ENCODE data around the gene ARL14EP. TPM values are rescaled to one million over a fixed set of nuclear protein-coding genes. Genes with fewer than 3 reads are reported as not detected.

The ARL14EP gene
- polyA plus RNA-seq, 6 donors from 2014 or later: 60.4 to 131 (median 92.3) TPM

GRCh38 chr11:30311189-30311588, 11.7 kb upstream of the ARL14EP start:
- ATAC-seq (ENCODE audit: low read depth in 2 of 2): no peak
- Mint-ChIP-seq H3K27me3 (peaks cover 7 to 39% (median 38%) of the 10 kb centered on the region in 3 donors), H3K4me1 (no peaks in the 10 kb centered on the region), H3K9me3 (peaks cover 0 to 14% (median 6%) of the 10 kb centered on the region in 7 donors), H3K36me3 (peaks cover 5 to 7% of the 10 kb centered on the region in 2 donors), H3K4me3 (no peak overlapping the region), H3K27ac (no peak overlapping the region)
- DNase-seq: no peak

GRCh38 chr11:30312243-30312642, 10.7 kb upstream of the ARL14EP start:
- ATAC-seq (ENCODE audit: low read depth in 2 of 2) (no peak), DNase-seq (no peak)

GRCh38 chr11:30313580-30313979, 9.3 kb upstream of the ARL14EP start:
- Mint-ChIP-seq H3K36me3 (peaks cover 5 to 7% of the 10 kb centered on the region in 2 donors), H3K4me3 (no peak overlapping the region), H3K4me1 (no peaks in the 10 kb centered on the region), H3K27ac (no peak overlapping the region), H3K9me3 (peaks cover 0 to 14% (median 6%) of the 10 kb centered on the region in 7 donors), H3K27me3 (peaks cover 7 to 44% (median 35%) of the 10 kb centered on the region in 3 donors)
- DNase-seq: no peak
- no peak for ATAC-seq (ENCODE audit: low read depth in 2 of 2)

More at GRCh38 chr11:30312243-30312642, 10.7 kb upstream of the ARL14EP start:
- H3K27me3 Mint-ChIP-seq: peaks cover 7 to 38% (median 37%) of the 10 kb centered on the region in 3 donors
- H3K36me3 Mint-ChIP-seq: peaks cover 5 to 7% of the 10 kb centered on the region in 2 donors
- no peak overlapping the region for H3K4me3 Mint-ChIP-seq
- peaks cover 0 to 14% (median 6%) of the 10 kb centered on the region in 7 donors for H3K9me3 Mint-ChIP-seq
- no peaks in the 10 kb centered on the region for H3K4me1 Mint-ChIP-seq
- no peak overlapping the region for H3K27ac Mint-ChIP-seq

GRCh38 chr11:30314625-30315024, 8.3 kb upstream of the ARL14EP start:
- peaks cover 5 to 7% of the 10 kb centered on the region in 2 donors for H3K36me3 Mint-ChIP-seq
- H3K9me3 Mint-ChIP-seq: peaks cover 0 to 14% (median 6%) of the 10 kb centered on the region in 7 donors
- H3K27me3 Mint-ChIP-seq: peaks cover 0 to 38% (median 29%) of the 10 kb centered on the region in 3 donors
- no peak overlapping the region for H3K4me3 Mint-ChIP-seq
- no peak overlapping the region for H3K27ac Mint-ChIP-seq
- H3K4me1 Mint-ChIP-seq: no peaks in the 10 kb centered on the region
- ATAC-seq (ENCODE audit: low read depth in 2 of 2) (no peak), DNase-seq (no peak)

- H3K36me3 Mint-ChIP-seq: peaks cover under 1% of the 10 kb centered on the region in 2 donors
- H3K9me3 Mint-ChIP-seq: peaks cover 0 to 7% (median 1%) of the 10 kb centered on the region in 7 donors
- ATAC-seq (ENCODE audit: low read depth in 2 of 2) (no peak), DNase-seq (no peak)
- no peak overlapping the region for H3K27ac Mint-ChIP-seq
- H3K27me3 Mint-ChIP-seq: peaks cover 4 to 39% (median 31%) of the 10 kb centered on the region in 3 donors
- no peak overlapping the region for H3K4me3 Mint-ChIP-seq
- no peaks in the 10 kb centered on the region for H3K4me1 Mint-ChIP-seq
Measured at GRCh38 chr11:30316237-30316636, 6.7 kb upstream of the ARL14EP start.

- H3K9me3 Mint-ChIP-seq: no peaks in the 10 kb centered on the region
- H3K36me3 Mint-ChIP-seq: no peaks in the 10 kb centered on the region
- ATAC-seq (ENCODE audit: low read depth in 2 of 2) (no peak), DNase-seq (no peak)
- no peaks in the 10 kb centered on the region for H3K4me1 Mint-ChIP-seq
- peaks cover 4 to 39% (median 31%) of the 10 kb centered on the region in 3 donors for H3K27me3 Mint-ChIP-seq
- H3K4me3 Mint-ChIP-seq: no peak overlapping the region
- no peak overlapping the region for H3K27ac Mint-ChIP-seq
Measured at GRCh38 chr11:30317030-30317429, 5.9 kb upstream of the ARL14EP start.

- H3K4me3 Mint-ChIP-seq: peak overlapping the region in 1 of 8 donors; percentile 28
Measured at GRCh38 chr11:30321321-30321720, 1.6 kb upstream of the ARL14EP start.

GRCh38 chr11:30322191-30322590, 713 bp upstream of the ARL14EP start:
- Mint-ChIP-seq H3K27ac (peak overlapping the region in 5 of 6 donors; percentile 97 to 100 (median 100)), H3K27me3 (peaks cover 4 to 30% (median 18%) of the 10 kb centered on the region in 3 donors), H3K4me3 (peak overlapping the region; percentile 95 to 100 (median 100)), H3K36me3 (no peaks in the 10 kb centered on the region), H3K4me1 (peaks cover 25 to 41% (median 30%) of the 10 kb centered on the region in 3 donors), H3K9me3 (no peaks in the 10 kb centered on the region)
- ATAC-seq (ENCODE audit: low read depth in 2 of 2) (no peak), DNase-seq (no peak)

More at GRCh38 chr11:30321321-30321720, 1.6 kb upstream of the ARL14EP start:
- Mint-ChIP-seq H3K4me1 (peaks cover 21 to 33% (median 26%) of the 10 kb centered on the region in 3 donors), H3K36me3 (no peaks in the 10 kb centered on the region), H3K9me3 (no peaks in the 10 kb centered on the region), H3K27ac (no peak overlapping the region), H3K27me3 (peaks cover 4 to 31% (median 18%) of the 10 kb centered on the region in 3 donors)
- DNase-seq (no peak), ATAC-seq (ENCODE audit: low read depth in 2 of 2) (no peak)

- Mint-ChIP-seq H3K36me3 (no peaks in the 10 kb centered on the region), H3K4me3 (peak overlapping the region in 6 of 8 donors; percentile 3 to 53 (median 35)), H3K27me3 (no peaks in the 10 kb centered on the region), H3K4me1 (peaks cover 34 to 60% (median 36%) of the 10 kb centered on the region in 3 donors), H3K9me3 (no peaks in the 10 kb centered on the region), H3K27ac (peak overlapping the region; percentile 1 to 83 (median 52))
- DNase-seq: no peak
- ATAC-seq (ENCODE audit: low read depth in 2 of 2): no peak
Measured at GRCh38 chr11:30326114-30326778, 3.3 kb downstream of the ARL14EP start.

GRCh38 chr11:30326906-30327305, 4.0 kb downstream of the ARL14EP start:
- no peaks in the 10 kb centered on the region for H3K27me3 Mint-ChIP-seq
- peaks cover 34 to 60% (median 36%) of the 10 kb centered on the region in 3 donors for H3K4me1 Mint-ChIP-seq
- peak overlapping the region in 5 of 8 donors; percentile 23 to 53 (median 46) for H3K4me3 Mint-ChIP-seq
- no peaks in the 10 kb centered on the region for H3K36me3 Mint-ChIP-seq
- no peaks in the 10 kb centered on the region for H3K9me3 Mint-ChIP-seq
- peak overlapping the region in 2 of 6 donors; percentile 34 to 66 for H3K27ac Mint-ChIP-seq
- no peak for DNase-seq
- no peak for ATAC-seq (ENCODE audit: low read depth in 2 of 2)

GRCh38 chr11:30328681-30329080, 5.8 kb downstream of the ARL14EP start:
- Mint-ChIP-seq H3K9me3 (no peaks in the 10 kb centered on the region), H3K36me3 (peaks cover 3 to 4% of the 10 kb centered on the region in 2 donors), H3K27me3 (no peaks in the 10 kb centered on the region), H3K4me3 (peak overlapping the region in 2 of 8 donors; percentile 12 to 42), H3K4me1 (peaks cover 27 to 52% (median 32%) of the 10 kb centered on the region in 3 donors), H3K27ac (no peak overlapping the region)
- DNase-seq: no peak
- no peak for ATAC-seq (ENCODE audit: low read depth in 2 of 2)

GRCh38 chr11:30329150-30329940, 6.4 kb downstream of the ARL14EP start:
- peaks cover 21 to 47% (median 29%) of the 10 kb centered on the region in 3 donors for H3K4me1 Mint-ChIP-seq
- no peak overlapping the region for H3K4me3 Mint-ChIP-seq
- H3K9me3 Mint-ChIP-seq: no peaks in the 10 kb centered on the region

GRCh38 chr11:30333405-30333804, 10.5 kb downstream of the ARL14EP start:
- H3K36me3 Mint-ChIP-seq: peaks cover 8 to 20% of the 10 kb centered on the region in 2 donors
- peaks cover 4 to 17% (median 10%) of the 10 kb centered on the region in 3 donors for H3K4me1 Mint-ChIP-seq
- H3K9me3 Mint-ChIP-seq: no peaks in the 10 kb centered on the region
- no peak overlapping the region for H3K4me3 Mint-ChIP-seq
- no peaks in the 10 kb centered on the region for H3K27me3 Mint-ChIP-seq
- peak overlapping the region in 2 of 6 donors; percentile 14 to 23 for H3K27ac Mint-ChIP-seq
- ATAC-seq (ENCODE audit: low read depth in 2 of 2) (no peak), DNase-seq (no peak)

More at GRCh38 chr11:30329150-30329940, 6.4 kb downstream of the ARL14EP start:
- Mint-ChIP-seq H3K36me3 (peaks cover 7 to 8% of the 10 kb centered on the region in 2 donors), H3K27ac (no peak overlapping the region), H3K27me3 (no peaks in the 10 kb centered on the region)
- DNase-seq (no peak), ATAC-seq (ENCODE audit: low read depth in 2 of 2) (no peak)
